NCI-H510A treated with DMSO at 0.1 percent for 48 hours (cell line): ENCODE data around the gene TNNI3K.

ENCODE experiments used
- DNase-seq: peaks from one replicate; lab custom pipeline; 2025; lab: John Stamatoyannopoulos, UW

Gene TNNI3K

GRCh38 chr1:74392186-74392585, 157.0 kb downstream of the TNNI3K start:
- no peak for DNase-seq

DNA sequence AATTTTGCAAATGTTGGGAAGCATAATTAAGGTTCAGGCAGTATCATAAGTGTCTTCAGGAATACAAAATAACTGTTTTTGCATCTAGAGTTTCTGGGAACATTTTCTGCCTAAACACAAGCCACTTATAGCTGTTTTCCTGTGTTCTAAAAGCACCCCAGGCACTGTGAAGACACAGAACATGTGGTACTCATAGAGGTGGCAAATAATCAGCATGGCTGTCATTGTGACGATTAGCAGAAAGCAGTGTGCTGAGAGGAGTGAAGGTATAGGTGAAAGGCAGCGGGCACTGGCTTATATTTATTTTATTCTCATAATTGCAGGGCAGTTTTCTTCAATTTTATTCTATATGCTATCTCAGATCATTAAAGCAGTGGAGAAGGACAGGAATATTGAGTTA, 157.7 kb downstream of the TNNI3K start:
- DNase-seq = no peak

DNA sequence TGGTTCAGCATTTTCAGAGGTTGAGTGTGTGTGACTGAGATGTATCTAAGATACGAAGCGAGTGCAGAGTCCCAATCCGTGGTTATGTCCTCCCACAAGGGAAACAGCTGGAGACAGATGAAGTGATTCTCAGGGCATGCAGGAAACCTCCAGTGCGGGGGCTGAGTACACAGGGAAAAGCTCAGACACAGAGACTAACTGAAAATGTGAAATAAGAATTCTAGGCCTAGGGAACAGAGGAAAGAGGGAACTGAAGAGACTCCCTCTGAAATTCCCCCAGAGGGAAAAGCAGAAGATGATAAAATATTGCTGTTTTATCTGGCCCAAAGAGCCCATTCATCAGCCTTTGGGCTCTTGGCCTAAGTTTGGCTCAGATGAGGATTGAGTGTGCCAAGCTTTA, 160.4 kb downstream of the TNNI3K start:
- no peak for DNase-seq

DNA sequence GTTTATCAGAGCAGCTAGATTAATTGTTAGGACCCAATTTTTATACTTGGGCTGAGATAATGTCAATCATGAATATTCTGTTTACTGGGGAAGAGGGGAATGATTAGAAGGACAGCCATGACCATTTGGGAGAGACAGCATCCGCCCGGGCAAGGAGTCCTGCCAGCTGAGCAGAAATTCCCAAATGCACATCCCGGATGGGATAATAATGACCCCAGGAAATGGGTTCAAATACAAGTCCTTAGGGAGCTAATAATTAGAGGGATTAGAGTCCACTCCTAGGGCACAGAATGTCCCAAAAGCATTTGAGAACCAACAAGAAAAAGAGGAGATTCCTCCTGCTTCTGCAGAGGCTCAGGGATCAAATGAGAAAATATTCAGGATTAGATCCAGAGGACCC, 161.3 kb downstream of the TNNI3K start:
- DNase-seq = no peak

DNA sequence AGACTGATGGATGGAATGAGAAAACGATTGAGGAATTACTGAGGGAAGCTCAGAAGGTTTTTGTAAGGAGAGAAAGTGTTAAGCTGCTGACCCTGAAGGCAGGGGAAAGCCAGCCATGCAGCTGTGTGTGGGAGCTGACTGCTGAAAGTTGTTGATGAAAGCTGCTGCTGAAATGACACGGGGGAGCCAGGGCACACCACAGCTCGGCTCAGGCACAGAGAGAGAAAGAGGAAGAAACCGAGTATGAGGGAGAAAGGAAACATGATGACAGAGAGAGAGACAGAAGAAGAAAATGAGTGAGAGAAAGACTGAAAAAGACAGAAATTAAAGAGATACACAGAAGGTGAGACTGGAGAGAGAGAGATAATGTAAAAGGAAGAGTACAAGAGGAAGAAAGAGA, 161.7 kb downstream of the TNNI3K start:
- DNase-seq = no peak

- no peak for DNase-seq
These were observed 164.1 kb downstream of the TNNI3K start for GRCh38 chr1:74399249-74399648.

DNA sequence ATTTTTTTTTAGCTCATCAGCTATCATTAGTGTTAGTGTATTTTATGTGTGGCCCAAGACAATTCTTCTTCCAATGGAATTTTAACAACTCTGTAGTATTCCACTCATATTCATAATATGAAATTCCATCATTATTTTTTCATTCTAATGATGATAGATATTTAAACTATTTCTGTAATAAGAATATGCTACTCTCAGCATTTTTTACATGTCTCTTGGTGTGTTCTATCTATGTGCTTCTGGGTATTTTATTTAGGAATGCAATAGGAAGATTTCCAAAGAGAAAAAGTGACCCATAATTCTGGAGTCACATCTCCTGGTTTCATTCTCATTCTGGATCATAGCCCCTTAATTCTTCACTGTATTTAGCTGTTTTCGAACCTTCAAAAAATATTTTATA, 167.7 kb downstream of the TNNI3K start:
- no peak for DNase-seq

- DNase-seq = no peak
These were observed 168.4 kb downstream of the TNNI3K start for GRCh38 chr1:74403606-74404005.

DNA sequence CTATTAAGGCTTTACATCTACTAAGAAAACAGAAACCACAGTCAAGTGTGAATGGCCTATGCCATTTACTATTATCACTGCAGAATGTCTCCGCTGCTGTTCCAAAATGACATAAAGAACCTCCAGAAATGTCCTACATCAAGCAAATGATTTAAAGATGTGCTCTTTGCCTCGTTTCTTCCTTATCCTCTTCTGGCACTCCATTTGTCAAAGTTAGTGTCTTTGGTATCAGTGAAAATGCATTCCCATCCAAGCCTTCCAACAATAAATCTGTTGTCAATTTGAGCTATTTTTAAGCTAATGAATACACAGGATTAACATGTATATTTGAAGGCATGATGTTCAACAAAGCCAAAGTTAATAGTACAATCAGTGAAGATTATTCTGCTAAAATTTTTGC, 171.6 kb downstream of the TNNI3K start:
- no peak for DNase-seq

GRCh38 chr1:74407902-74408301, 172.7 kb downstream of the TNNI3K start:
- no peak for DNase-seq

GRCh38 chr1:74412244-74412643, 177.1 kb downstream of the TNNI3K start:
- no peak for DNase-seq

DNA sequence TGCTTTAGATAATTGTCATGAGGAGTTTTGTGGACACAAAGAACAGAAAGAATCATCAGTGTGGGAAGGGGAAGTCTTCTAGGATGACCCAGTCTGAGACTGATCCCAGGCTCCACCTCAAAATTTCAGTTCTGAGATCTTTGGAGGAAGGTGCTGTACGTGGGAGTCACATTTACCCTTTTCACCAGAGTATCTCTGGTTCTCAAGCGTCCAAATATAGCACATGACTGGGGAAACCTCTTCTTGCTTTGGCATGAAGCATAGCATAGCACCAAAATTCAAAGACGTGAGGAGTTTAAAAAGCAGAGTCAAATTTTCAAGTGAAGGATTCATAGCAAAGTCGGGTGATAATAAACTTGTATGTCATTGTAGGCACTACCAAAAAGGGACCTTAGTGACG, 180.7 kb downstream of the TNNI3K start:
- no peak for DNase-seq

DNA sequence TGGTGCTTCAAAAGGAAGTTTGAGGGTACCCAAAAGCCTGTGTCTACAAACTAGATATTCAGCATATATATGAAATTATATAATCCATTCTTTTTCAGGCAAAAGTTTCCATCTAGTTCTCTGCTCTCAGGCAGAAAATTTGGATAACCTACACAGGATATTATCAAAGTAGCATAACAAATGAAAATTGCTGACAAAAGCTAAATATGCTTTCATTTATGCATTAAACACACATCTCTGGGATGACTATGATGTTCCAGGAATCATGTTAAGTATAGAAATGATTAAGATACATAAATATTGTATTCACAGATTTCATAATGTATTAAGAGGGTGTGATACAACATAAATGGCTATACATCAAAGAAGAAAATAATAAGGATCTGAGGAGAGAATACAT, 184.4 kb downstream of the TNNI3K start:
- no peak for DNase-seq

DNA sequence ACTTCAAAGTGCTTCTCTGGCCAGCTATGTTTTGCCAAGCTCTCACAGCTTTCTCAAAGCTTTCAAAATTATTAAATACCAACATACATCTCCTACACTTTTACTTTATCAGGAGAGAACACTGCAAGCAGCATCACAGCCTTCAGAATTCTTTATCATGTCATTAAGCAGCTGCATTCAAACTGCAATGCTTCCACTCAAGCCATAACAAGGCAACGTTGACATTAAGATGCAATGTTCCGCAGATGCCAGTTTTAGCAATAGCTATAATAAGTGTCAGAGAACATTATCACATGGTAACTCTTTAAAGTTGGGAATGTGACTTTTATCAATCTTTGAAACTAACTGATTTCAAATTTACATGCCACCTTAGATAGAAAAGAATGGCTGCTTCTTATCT, 185.3 kb downstream of the TNNI3K start:
- DNase-seq = no peak

DNA sequence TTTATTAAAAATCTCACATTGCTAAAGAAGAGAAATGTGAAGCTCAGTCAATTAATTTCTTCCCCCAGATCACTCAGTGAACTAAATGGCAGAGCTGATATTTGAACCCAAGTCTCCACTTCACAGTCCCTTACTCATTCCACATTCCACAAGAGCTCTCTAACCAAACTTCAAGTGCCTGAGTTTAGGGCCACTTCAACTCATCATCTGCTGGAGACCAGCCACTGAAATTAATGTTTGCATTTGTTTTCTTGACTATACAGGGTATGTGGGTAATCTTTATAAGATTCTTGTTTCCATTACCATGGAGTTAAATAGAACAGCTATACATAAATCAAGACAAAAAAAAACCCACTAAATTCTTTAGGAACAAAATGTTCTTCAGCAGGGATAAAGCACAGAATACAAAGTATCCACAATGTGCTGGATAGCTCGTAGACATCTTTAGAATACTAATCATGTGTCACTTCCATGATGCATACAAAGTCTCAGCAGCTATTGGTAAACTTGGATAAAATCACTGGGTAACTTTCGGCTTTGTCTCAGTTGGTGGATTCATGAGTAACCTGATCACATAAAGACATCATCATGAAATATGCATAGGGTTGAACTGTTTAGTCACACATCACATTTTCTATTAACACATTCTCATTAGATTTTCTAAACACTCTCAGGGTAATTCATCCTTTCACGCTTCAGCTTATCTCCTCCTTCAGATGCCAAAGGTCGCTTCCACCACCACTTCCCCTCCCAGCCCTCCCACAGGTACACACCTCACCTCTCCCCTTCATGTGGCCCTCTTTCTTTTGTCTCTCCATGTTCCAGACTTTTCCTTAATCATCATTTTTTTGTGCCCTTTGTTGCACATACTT, 187.5 kb downstream of the TNNI3K start:
- DNase-seq = peak; percentile 62

DNA sequence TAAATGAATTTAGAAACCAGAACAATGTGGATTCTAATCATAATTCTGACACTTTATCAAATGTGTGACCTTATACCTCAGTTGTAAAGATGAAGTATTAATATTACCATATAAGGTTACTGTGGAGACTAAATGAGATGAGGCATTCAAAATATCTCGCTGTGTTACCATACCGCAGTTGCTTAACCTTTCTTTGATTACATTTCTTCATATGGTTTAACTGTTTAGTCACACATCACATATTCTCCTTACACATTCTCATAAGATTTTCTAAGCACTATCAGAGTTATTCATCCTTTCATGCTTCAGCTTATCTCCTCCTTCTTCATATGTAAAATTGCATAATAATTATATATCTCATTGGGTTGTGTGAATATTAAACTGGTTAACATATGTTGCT, 188.3 kb downstream of the TNNI3K start:
- no peak for DNase-seq

- no peak for DNase-seq
These were observed 190.5 kb downstream of the TNNI3K start for GRCh38 chr1:74425676-74426075.

- peak; percentile 37 for DNase-seq
These were observed 191.2 kb downstream of the TNNI3K start for GRCh38 chr1:74426208-74426937.

DNA sequence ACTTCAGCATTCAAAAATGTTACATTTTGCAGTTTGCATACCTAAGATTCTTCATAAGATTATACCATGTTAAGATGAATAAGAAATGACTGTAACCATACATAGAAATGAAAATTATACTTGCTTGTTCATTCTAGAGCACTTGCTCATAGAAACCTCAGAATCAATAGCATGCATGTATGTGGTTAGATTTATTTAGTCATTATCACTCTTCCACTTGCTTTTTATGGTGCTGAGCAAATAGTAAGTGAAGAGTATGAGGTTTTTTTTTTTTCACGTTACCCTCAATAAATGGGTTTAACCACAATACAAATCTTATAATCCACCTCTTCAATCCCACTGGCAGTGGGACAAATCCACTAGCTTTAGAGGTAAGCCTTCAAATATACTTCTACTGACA, 192.5 kb downstream of the TNNI3K start:
- DNase-seq = no peak

DNA sequence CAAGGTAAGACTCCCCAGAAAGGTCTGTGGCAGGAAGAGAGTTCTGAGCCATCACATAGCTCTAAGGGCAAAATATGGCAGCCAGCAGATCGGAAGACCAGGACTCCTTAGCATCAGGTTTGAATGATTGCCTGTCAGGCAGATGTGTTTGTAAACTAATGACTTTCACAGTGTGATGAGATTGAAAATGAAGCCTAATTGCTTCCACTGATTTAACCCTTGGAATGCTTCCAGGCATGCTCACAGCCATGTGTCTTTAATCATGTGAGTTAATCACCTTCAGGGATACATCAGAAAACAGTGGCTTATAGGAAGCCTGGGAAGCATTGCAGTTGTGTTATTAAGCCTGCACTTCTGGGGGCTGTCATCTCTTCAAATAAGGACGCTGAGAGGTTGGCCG, 194.4 kb downstream of the TNNI3K start:
- DNase-seq = no peak

DNA sequence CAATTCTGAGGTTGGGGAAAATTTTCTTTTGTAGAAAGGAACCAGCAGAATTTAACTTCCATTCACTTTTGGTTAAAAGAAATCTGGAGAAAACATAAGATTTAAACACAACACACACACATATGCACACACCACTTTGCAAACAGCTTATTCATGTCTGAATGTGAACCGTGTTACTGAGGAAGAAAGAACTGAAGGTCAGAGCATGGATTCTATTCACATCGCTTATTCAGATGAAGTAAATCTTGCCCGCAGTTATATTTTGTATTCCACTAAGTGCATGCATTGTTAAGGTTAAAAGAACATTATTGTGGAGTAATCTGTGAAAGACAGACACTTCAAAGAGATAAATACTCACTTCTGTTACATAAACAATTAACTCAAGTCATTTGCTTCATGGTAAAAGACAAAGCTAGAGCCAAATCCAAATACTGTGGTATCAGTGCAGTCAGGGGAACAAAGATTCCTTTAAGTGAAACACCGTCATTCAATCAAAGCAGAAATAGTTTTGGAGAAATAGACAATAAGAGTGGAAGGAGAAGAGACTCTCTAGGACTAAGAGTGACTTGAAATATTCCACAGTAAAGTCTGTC, 195.3 kb downstream of the TNNI3K start:
- DNase-seq = no peak

GRCh38 chr1:74431531-74431930, 196.3 kb downstream of the TNNI3K start:
- DNase-seq = no peak

GRCh38 chr1:74432325-74432724, 197.1 kb downstream of the TNNI3K start:
- no peak for DNase-seq
